Esophagus muscularis mucosa (tissue), 4 donors: ENCODE results near the gene PIGU.

ENCODE experiments used
- CTCF ChIP-seq, 3 experiments: fragments of 200-600 bp in 2 of 3; fragments of 450-650 bp in 1 of 3; sonication (generic) in 2 of 3; IDR thresholded peaks; one replicate each; pipeline ENCODE4 v1.5.1; 2017 to 2019; ENCODE audit warnings: antibody characterized with exemption in 3 of 3, mild to moderate bottlenecking in 2 of 3, moderate library complexity in 1 of 3
- EP300 ChIP-seq: sonication (generic); formaldehyde crosslinking; IDR thresholded peaks from one replicate; pipeline ENCODE4 v1.6.1; 2017; ENCODE audit warnings: antibody characterized with exemption
- POLR2A ChIP-seq: fragments of 450-650 bp; IDR thresholded peaks from one replicate; pipeline ENCODE4 v1.6.1; 2017; ENCODE audit warnings: antibody characterized with exemption, moderate library complexity, mild to moderate bottlenecking, low read depth

DNA sequence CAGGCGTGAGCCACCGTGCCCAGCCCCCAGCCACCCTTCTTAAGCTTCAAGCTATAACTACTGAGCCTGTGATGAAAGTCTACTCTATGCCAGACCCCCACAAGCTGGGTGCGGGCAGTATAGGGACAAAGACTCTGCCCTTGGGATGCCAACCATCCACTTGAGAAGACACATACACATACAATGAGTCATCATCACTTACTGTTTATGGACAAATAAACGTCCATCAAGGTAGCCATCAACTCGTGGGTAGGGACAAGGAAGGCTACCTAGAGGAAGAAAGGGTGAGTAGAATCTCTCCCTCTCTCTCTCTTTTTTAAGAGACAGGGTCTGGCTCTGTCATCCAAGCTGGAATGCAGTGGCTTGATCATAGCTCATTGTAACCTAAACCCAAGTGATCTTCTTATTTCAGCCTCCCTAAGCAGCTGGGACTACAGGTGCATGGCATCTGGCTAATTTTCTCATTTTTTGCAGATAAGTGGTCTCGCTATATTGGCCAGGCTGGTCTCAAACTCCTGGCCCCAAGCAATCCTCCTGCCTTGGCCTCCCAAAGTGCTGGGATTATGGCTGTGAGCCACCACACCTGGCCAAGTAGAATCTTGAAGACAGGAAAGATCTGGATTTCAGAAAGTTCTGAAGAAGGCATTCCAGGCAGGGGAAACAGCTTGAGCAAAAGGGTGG, 24.7 kb upstream of the PIGU start:
- no peak for TF ChIP-seq POLR2A
- TF ChIP-seq EP300, result no peak
- TF ChIP-seq CTCF (IDR thresholded peaks at IDR 0.05), result no peak
